Smooth muscle cell (in vitro differentiated cells): ENCODE data around the gene RNU1-3. TPM values are rescaled to one million over a fixed set of nuclear protein-coding genes. Genes with fewer than 3 reads are reported as not detected.
"Not testable (repeated sequence)": the region's sequence is repeated elsewhere in the genome, so short reads cannot be mapped to it uniquely, and the experiment has no call there.

Experiments
- DNase-seq: peaks from one replicate; lab custom pipeline; 2025; ENCODE audit not compliant: unreplicated experiment; lab: John Stamatoyannopoulos, UW
- H2AFZ ChIP-seq: fragments of 200-600 bp; sonication (generic); 2 replicates; pipeline ENCODE4 v1.6.0; 2016; ENCODE audit warnings: antibody characterized with exemption, low read depth, mild to moderate bottlenecking
- H3F3A ChIP-seq: fragments of 200-600 bp; sonication (generic); 2 replicates; pipeline ENCODE4 v1.6.0; 2017; ENCODE audit warnings: antibody characterized with exemption, low read depth
- H3K27ac ChIP-seq: fragments of 200-600 bp; sonication (generic); 2 replicates; pipeline ENCODE4 v1.5.1; 2016; ENCODE audit warnings: low read depth, mild to moderate bottlenecking
- H3K27me3 ChIP-seq: fragments of 200-600 bp; sonication (generic); 2 replicates; pipeline ENCODE4 v1.6.1; 2016; ENCODE audit warnings: low read depth, mild to moderate bottlenecking
- H3K36me3 ChIP-seq: fragments of 200-600 bp; sonication (generic); 2 replicates; pipeline ENCODE4 v1.5.1; 2016; ENCODE audit warnings: low read depth
- H3K4me1 ChIP-seq: fragments of 200-600 bp; sonication (generic); 2 replicates; pipeline ENCODE4 v1.5.1; 2016; ENCODE audit warnings: low read depth
- H3K4me2 ChIP-seq: fragments of 200-600 bp; sonication (generic); 2 replicates; pipeline ENCODE4 v1.6.0; 2016; ENCODE audit warnings: mild to moderate bottlenecking
- H3K4me3 ChIP-seq: fragments of 200-600 bp; sonication (generic); 2 replicates; pipeline ENCODE4 v1.5.1; 2016; ENCODE audit warnings: mild to moderate bottlenecking
- H3K79me2 ChIP-seq: fragments of 200-600 bp; sonication (generic); 2 replicates; pipeline ENCODE4 v1.6.0; 2016; ENCODE audit warnings: low read depth, mild to moderate bottlenecking
- H3K9ac ChIP-seq: fragments of 200-600 bp; sonication (generic); 2 replicates; pipeline ENCODE4 v1.6.0; 2016; ENCODE audit warnings: low read depth
- H3K9me3 ChIP-seq: fragments of 200-600 bp; sonication (generic); replicated peaks from 2 replicates; pipeline ENCODE4 v1.5.1; 2016; ENCODE audit warnings: low read depth
- H4K20me1 ChIP-seq: fragments of 200-600 bp; sonication (generic); 2 replicates; pipeline ENCODE4 v1.6.0; 2016; ENCODE audit warnings: low read depth
- WGBS: methylation state at CpG from one replicate; pipeline ENCODE4 v1.1.7; 2016; ENCODE audit warnings: low lambda C conversion rate; 5-methylcytosine and 5-hydroxymethylcytosine counted together
- polyA plus RNA-seq: library from polyadenylated mRNA; unstranded; fragments of >200 nt; fragmentation: Nextera tagmentation; extraction: Ambion mirVana; gene quantifications from 2 replicates; pipeline ENCODE4 v1.2.1, GENCODE V29; 2016
- total RNA-seq: library from RNA; depleted of rRNA; stranded (reverse); fragments of >200 nt; gene quantifications from 2 replicates; pipeline ENCODE4 v1.2.3, GENCODE V29; 2014

Gene RNU1-3
- total RNA-seq (under 0.01 TPM in 2 replicates), polyA plus RNA-seq (4.2 and 6.4 TPM in 2 replicates)

DNA sequence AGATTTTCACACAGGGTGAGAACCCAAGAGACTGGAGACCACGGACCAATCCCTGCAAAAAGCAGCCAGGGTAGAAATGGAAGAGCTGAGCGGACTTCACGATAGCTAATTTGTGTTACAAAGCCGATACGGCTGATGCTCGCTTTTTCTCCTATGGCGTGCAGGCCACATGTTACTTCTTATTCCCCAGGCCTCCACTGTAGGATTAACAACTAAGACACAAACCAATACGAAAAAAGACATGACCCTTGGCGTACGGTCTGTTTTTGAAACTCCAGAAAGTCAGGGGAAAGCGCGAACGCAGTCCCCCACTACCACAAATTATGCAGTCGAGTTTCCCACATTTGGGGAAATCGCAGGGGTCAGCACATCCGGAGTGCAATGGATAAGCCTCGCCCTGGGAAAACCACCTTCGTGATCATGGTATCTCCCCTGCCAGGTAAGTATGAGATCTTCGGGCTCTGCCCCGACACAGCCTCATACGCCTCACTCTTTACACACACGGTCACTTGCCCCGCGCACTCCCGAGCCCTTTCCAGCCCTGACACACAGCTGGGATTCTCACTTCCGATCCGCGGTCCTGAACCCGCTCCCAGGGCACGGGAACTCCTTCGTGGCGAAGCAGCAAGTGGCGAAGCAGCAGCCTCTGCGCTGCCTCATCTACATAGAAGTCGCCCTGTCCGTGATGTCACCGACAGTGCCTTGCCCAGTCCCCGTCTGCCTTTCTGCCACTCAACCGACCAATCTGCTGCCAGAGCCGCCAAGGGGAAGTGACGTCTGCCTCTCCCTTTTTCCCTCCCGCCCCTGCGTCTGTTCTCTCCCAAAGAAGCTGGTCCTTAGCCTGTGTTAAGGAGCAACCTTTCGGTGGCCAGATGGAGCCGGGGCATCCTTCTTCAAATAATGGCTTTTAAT is at the start of gene RNU1-3:
TSS of gene RNU1-3 (minus strand) at position 447 of the 912 bp plus-strand sequence.
- not testable (repeated sequence) for H3K4me3 ChIP-seq, DNase-seq, H3K4me2 ChIP-seq, H3K9me3 ChIP-seq, H4K20me1 ChIP-seq, H3F3A ChIP-seq, H2AFZ ChIP-seq, H3K9ac ChIP-seq, H3K27ac ChIP-seq, H3K4me1 ChIP-seq, H3K79me2 ChIP-seq, H3K27me3 ChIP-seq, H3K36me3 ChIP-seq
- no CpG with 5 or more reads among the region's 45 CpGs for WGBS

DNA sequence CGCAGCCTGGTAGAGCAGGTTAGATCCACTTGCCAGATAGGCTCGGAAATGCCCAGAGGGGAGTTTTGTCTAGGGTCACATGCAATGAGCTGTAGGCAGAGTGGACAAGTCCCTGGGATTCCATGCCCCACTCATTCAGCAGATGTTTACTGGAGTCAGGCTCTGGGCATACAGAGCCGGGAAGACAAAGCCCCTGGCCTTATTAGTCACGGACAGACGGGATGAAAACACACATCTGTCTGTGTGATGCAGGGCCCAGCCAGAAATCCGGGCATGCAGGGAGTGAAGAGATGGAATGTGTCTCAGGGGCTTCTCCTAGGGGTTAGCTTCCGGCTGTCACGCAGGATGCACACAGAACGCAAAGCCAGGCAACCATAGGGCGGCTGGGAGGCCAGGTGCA is 46.7 kb upstream of the RNU1-3 start:
- not testable (repeated sequence) for H2AFZ ChIP-seq, H3K4me1 ChIP-seq, H3K9ac ChIP-seq, DNase-seq, H3K36me3 ChIP-seq, H4K20me1 ChIP-seq, H3K4me2 ChIP-seq, H3F3A ChIP-seq, H3K27me3 ChIP-seq, H3K27ac ChIP-seq, H3K9me3 ChIP-seq, H3K4me3 ChIP-seq, H3K79me2 ChIP-seq
- 33% methylated on average over 4 of the region's 10 CpGs for WGBS

- H3K9ac ChIP-seq, H3K79me2 ChIP-seq, H3F3A ChIP-seq, H3K4me2 ChIP-seq, H4K20me1 ChIP-seq, H3K36me3 ChIP-seq, H3K27ac ChIP-seq, H2AFZ ChIP-seq, H3K9me3 ChIP-seq, H3K4me3 ChIP-seq, DNase-seq, H3K27me3 ChIP-seq, H3K4me1 ChIP-seq: not testable (repeated sequence)
- 93% methylated on average over 3 of the region's 6 CpGs for WGBS
These were observed 46.2 kb upstream of the RNU1-3 start for GRCh38 chr1:16712984-16713383.

DNA sequence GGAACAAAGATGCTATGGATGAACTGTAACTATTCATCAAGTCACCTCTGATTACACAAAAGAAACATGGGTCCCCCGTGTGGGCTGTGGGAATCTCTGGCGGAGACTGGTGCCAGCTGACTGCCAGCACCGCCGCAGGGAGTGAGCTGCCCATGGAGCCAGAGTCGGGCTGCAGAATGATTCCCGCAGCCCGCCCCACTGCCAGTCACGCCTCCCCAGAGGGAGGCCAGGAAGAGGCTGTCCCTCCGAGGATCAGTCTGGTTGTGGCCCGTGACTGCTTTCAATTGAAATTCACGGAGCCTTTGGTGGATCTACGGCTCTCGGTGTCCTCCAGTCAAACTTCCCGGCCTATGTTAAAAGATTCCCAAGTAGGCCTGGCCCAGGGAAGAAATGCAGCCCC is 45.8 kb upstream of the RNU1-3 start:
- H3K9ac ChIP-seq, H3K27ac ChIP-seq, H3K9me3 ChIP-seq, H3K4me1 ChIP-seq, H3K4me2 ChIP-seq, H3K36me3 ChIP-seq, H2AFZ ChIP-seq, DNase-seq, H3K27me3 ChIP-seq, H4K20me1 ChIP-seq, H3K4me3 ChIP-seq, H3F3A ChIP-seq, H3K79me2 ChIP-seq: not testable (repeated sequence)
- WGBS, result 84% methylated on average over 11 of the region's 14 CpGs

GRCh38 chr1:16712131-16712530 is 45.4 kb upstream of the RNU1-3 start:
- not testable (repeated sequence) for H3K4me1 ChIP-seq, H2AFZ ChIP-seq, H3K9ac ChIP-seq, H3K27me3 ChIP-seq, DNase-seq, H3K79me2 ChIP-seq, H3K4me2 ChIP-seq, H3K9me3 ChIP-seq, H3K36me3 ChIP-seq, H4K20me1 ChIP-seq, H3K4me3 ChIP-seq, H3K27ac ChIP-seq, H3F3A ChIP-seq
- WGBS, result 87% methylated on average over 4 of the region's 5 CpGs

- DNase-seq, H3K9me3 ChIP-seq, H2AFZ ChIP-seq, H3K4me3 ChIP-seq, H3K27ac ChIP-seq, H4K20me1 ChIP-seq, H3K27me3 ChIP-seq, H3K4me1 ChIP-seq, H3K4me2 ChIP-seq, H3F3A ChIP-seq, H3K36me3 ChIP-seq, H3K79me2 ChIP-seq, H3K9ac ChIP-seq: not testable (repeated sequence)
- WGBS, result 90% methylated on average over 8 of the region's 13 CpGs
These were observed 43.9 kb upstream of the RNU1-3 start for GRCh38 chr1:16710618-16711017.

DNA sequence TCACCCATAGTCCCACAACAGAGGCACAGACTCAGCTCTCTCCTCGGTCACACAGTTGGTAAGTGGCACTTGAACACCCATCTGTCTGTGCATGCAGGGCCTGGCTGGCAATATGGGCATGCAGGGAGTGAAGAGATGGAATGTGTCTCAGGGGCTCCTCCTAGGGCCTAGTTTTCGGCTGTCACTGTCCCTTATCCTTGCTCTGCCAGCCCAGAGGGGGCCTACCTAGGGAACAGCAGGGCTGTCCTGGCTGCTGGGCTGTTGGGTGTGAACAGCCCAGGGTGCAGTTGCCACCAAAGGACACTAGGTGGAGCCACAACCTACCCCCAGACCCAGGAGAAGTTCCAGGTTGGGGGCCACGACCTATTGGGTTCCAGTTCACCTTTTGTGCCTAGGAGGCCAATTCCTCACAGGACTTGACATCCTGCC is 42.9 kb upstream of the RNU1-3 start:
- not testable (repeated sequence) for H3K27me3 ChIP-seq, H3K4me3 ChIP-seq, DNase-seq, H3K9me3 ChIP-seq, H2AFZ ChIP-seq, H3K27ac ChIP-seq, H3F3A ChIP-seq, H4K20me1 ChIP-seq, H3K4me2 ChIP-seq, H3K9ac ChIP-seq, H3K79me2 ChIP-seq, H3K36me3 ChIP-seq, H3K4me1 ChIP-seq
- WGBS, result 49% methylated on average over 2 of the region's 3 CpGs

- not testable (repeated sequence) for H3F3A ChIP-seq, H3K27ac ChIP-seq, H3K79me2 ChIP-seq, H3K4me2 ChIP-seq, H3K36me3 ChIP-seq, H4K20me1 ChIP-seq, H3K9ac ChIP-seq, H3K9me3 ChIP-seq, H3K4me1 ChIP-seq, H2AFZ ChIP-seq, H3K4me3 ChIP-seq, H3K27me3 ChIP-seq, DNase-seq
- no CpG with 5 or more reads among the region's 6 CpGs for WGBS
These were observed 42.0 kb upstream of the RNU1-3 start for GRCh38 chr1:16708704-16709103.
